NCI-H2081 (cell line): ENCODE data around the gene CHRND.
A peak's percentile ranks its signal among the peaks of the same experiment; 100 is the strongest.

Source experiments
- DNase-seq, 2 experiments: peaks; one replicate each; lab custom pipeline; 2025; lab: John Stamatoyannopoulos, UW

CHRND gene

GRCh38 chr2:232488097-232488711 is 37.8 kb upstream of the CHRND start:
- DNase-seq, result no peak

- no peak for DNase-seq
Measured at GRCh38 chr2:232488721-232489300, 37.1 kb upstream of the CHRND start.

- DNase-seq, result no peak
Measured at GRCh38 chr2:232489516-232490220, 36.3 kb upstream of the CHRND start.

GRCh38 chr2:232490221-232491138 is 35.5 kb upstream of the CHRND start:
- DNase-seq, result no peak

GRCh38 chr2:232491139-232491780 is 34.7 kb upstream of the CHRND start:
- DNase-seq, result no peak

- no peak for DNase-seq
Measured at GRCh38 chr2:232492236-232492848, 33.6 kb upstream of the CHRND start.

GRCh38 chr2:232492963-232493700 is 32.8 kb upstream of the CHRND start:
- no peak for DNase-seq

- no peak for DNase-seq
Measured at GRCh38 chr2:232493701-232494474, 32.1 kb upstream of the CHRND start.

- no peak for DNase-seq
Measured at GRCh38 chr2:232494542-232494941, 31.4 kb upstream of the CHRND start.

- DNase-seq, result no peak
Measured at GRCh38 chr2:232495292-232495691, 30.7 kb upstream of the CHRND start.

GRCh38 chr2:232496501-232497270 is 29.3 kb upstream of the CHRND start:
- DNase-seq, result no peak

- DNase-seq, result no peak
Measured at GRCh38 chr2:232497348-232497747, 28.6 kb upstream of the CHRND start.

- DNase-seq, result no peak
Measured at GRCh38 chr2:232498452-232498851, 27.5 kb upstream of the CHRND start.

GRCh38 chr2:232501331-232501771 is 24.6 kb upstream of the CHRND start:
- DNase-seq, result no peak

- no peak for DNase-seq
Measured at GRCh38 chr2:232501794-232502390, 24.1 kb upstream of the CHRND start.

GRCh38 chr2:232502511-232502910 is 23.4 kb upstream of the CHRND start:
- no peak for DNase-seq

GRCh38 chr2:232502911-232503808 is 22.8 kb upstream of the CHRND start:
- peak in 1 of 2 experiments; percentile 53 for DNase-seq
